ENCODE measurements around the gene RXFP1.

DNA sequence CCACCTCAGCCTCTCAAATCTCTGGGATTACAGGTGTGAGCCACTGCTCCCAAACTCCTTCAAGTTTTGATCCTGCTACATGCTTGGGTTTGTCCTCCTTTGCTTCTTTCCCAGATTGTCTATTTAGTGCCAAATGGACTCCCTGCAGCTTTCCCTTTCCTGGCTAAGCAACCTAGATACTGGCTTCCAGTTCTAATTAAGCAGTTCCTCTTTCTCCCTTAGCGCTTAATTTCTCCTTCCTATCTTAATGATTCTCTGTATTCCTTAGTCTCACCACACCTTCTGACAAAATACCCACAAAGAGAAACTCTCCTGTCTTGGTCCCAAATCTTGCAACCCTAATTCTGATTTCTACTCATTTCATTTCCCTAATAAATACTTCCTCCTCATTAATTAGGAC is 7.8 kb downstream of the RXFP1 start:
- TF ChIP-seq, protein P1, sequence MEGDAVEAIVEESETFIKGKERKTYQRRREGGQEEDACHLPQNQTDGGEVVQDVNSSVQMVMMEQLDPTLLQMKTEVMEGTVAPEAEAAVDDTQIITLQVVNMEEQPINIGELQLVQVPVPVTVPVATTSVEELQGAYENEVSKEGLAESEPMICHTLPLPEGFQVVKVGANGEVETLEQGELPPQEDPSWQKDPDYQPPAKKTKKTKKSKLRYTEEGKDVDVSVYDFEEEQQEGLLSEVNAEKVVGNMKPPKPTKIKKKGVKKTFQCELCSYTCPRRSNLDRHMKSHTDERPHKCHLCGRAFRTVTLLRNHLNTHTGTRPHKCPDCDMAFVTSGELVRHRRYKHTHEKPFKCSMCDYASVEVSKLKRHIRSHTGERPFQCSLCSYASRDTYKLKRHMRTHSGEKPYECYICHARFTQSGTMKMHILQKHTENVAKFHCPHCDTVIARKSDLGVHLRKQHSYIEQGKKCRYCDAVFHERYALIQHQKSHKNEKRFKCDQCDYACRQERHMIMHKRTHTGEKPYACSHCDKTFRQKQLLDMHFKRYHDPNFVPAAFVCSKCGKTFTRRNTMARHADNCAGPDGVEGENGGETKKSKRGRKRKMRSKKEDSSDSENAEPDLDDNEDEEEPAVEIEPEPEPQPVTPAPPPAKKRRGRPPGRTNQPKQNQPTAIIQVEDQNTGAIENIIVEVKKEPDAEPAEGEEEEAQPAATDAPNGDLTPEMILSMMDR (IDR thresholded peaks at IDR 0.05 in 4 of 5, conservative IDR thresholded peaks at IDR 0.05 in 1 of 5), result no peak
- no peak for TF ChIP-seq POLR2A (IDR thresholded peaks at IDR 0.05)
